Neural cell (in vitro differentiated cells): ENCODE measurements around the gene HSPA1A. TPM values are rescaled to one million over a fixed set of nuclear protein-coding genes. Genes with fewer than 3 reads are reported as not detected.
"Not testable (repeated sequence)": the region's sequence is repeated elsewhere in the genome, so short reads cannot be mapped to it uniquely, and the experiment has no call there.

ENCODE experiments used
- H2AFZ ChIP-seq: fragments of 200-600, 300-800 bp; sonication (generic), shearing (Covaris generic); 2 replicates; pipeline ENCODE4 v1.6.0; 2014; ENCODE audit warnings: low read depth, mild to moderate bottlenecking, antibody characterized with exemption, low read length, moderate library complexity
- H3F3A ChIP-seq: fragments of 200-600 bp; shearing (Covaris generic); 2 replicates; pipeline ENCODE4 v1.6.1; 2016; ENCODE audit warnings: mild to moderate bottlenecking, moderate library complexity, mixed read lengths, antibody characterized with exemption, low read length; ENCODE audit not compliant: insufficient read depth, poor library complexity, severe bottlenecking
- H3K27ac ChIP-seq: fragments of 200-600, 300-800 bp; sonication (generic), shearing (Covaris generic); 2 replicates; pipeline ENCODE4 v1.5.1; 2014; ENCODE audit warnings: mild to moderate bottlenecking, low read length, moderate library complexity
- H3K27me3 ChIP-seq: fragments of 300-800, 200-600 bp; sonication (generic), shearing (Covaris generic); 2 replicates; pipeline ENCODE4 v1.6.0; 2014; ENCODE audit warnings: mild to moderate bottlenecking, low read depth, low read length, moderate library complexity; ENCODE audit not compliant: insufficient read depth
- H3K36me3 ChIP-seq: fragments of 300-800, 200-600 bp; sonication (generic), shearing (Covaris generic); 2 replicates; pipeline ENCODE4 v1.5.1; 2014; ENCODE audit warnings: mild to moderate bottlenecking, antibody characterized with exemption, low read length, moderate library complexity; ENCODE audit not compliant: insufficient read depth
- H3K4me2 ChIP-seq: fragments of 300-800, 200-600 bp; sonication (generic), shearing (Covaris generic); 2 replicates; pipeline ENCODE4 v1.6.0; 2014; ENCODE audit warnings: mild to moderate bottlenecking, low read length
- H3K4me3 ChIP-seq: fragments of 300-800, 200-600 bp; sonication (generic), shearing (Covaris generic); 2 replicates; pipeline ENCODE4 v1.5.1; 2014; ENCODE audit warnings: mild to moderate bottlenecking, low read length, moderate library complexity
- H3K79me2 ChIP-seq: fragments of 200-600 bp; shearing (Covaris generic); replicated peaks from 2 replicates; pipeline ENCODE4 v1.6.0; 2014; ENCODE audit warnings: mild to moderate bottlenecking, low read length, moderate library complexity; ENCODE audit not compliant: insufficient read depth
- H3K9ac ChIP-seq: fragments of 300-800, 200-600 bp; sonication (generic), shearing (Covaris generic); 2 replicates; pipeline ENCODE4 v1.6.1; 2016; ENCODE audit warnings: mild to moderate bottlenecking, low read length, mixed read lengths
- H3K9me2 ChIP-seq: fragments of 200-600 bp; shearing (Covaris generic); 2 replicates; pipeline ENCODE4 v1.6.1; 2016; ENCODE audit warnings: mild to moderate bottlenecking, low read length, mixed read lengths; ENCODE audit not compliant: insufficient read depth
- H3K9me3 ChIP-seq: fragments of 200-600, 300-800 bp; sonication (generic), shearing (Covaris generic); 2 replicates; pipeline ENCODE4 v1.6.1; 2016; ENCODE audit warnings: mild to moderate bottlenecking, mixed run types, low read length, moderate library complexity, mixed read lengths
- H4K20me1 ChIP-seq: fragments of 200-600 bp; shearing (Covaris generic); 2 replicates; pipeline ENCODE4 v1.6.1; 2016; ENCODE audit warnings: mild to moderate bottlenecking, mixed run types; ENCODE audit not compliant: insufficient read depth
- CTCF ChIP-seq: fragments of 450-650 bp; IDR thresholded peaks from 2 replicates; pipeline ENCODE4 v1.5.1; 2014; ENCODE audit warnings: antibody characterized with exemption, mild to moderate bottlenecking, moderate library complexity; ENCODE audit not compliant: poor library complexity, severe bottlenecking
- EP300 ChIP-seq: fragments of 450-650 bp; conservative IDR thresholded peaks from 2 replicates; pipeline ENCODE4 v1.6.1; 2014; ENCODE audit warnings: antibody characterized with exemption, mild to moderate bottlenecking, moderate library complexity; ENCODE audit not compliant: poor library complexity, severe bottlenecking
- EZH2 ChIP-seq: fragments of 200-600, 300-800 bp; shearing (Covaris generic), sonication (generic); IDR thresholded peaks from 2 replicates; pipeline ENCODE4 v1.6.1; 2014; ENCODE audit warnings: antibody characterized with exemption, low read length, borderline replicate concordance, mild to moderate bottlenecking; ENCODE audit not compliant: insufficient read depth, poor library complexity, severe bottlenecking
- MXI1 ChIP-seq: fragments of 450-650 bp; conservative IDR thresholded peaks from 2 replicates; pipeline ENCODE4 v1.6.1; 2014; ENCODE audit warnings: antibody characterized with exemption, mild to moderate bottlenecking; ENCODE audit not compliant: poor library complexity, severe bottlenecking
- POLR2AphosphoS5 ChIP-seq: IDR thresholded peaks from 2 replicates; pipeline ENCODE4 v1.6.1; 2012
- RAD21 ChIP-seq: fragments of 450-650 bp; conservative IDR thresholded peaks from 2 replicates; pipeline ENCODE4 v1.6.1; 2014; ENCODE audit warnings: antibody characterized with exemption, mild to moderate bottlenecking, moderate library complexity
- REST ChIP-seq: IDR thresholded peaks from 2 replicates; pipeline ENCODE4 v1.6.1; 2012; ENCODE audit warnings: borderline replicate concordance
- SMC3 ChIP-seq: fragments of 450-650 bp; conservative IDR thresholded peaks from 2 replicates; pipeline ENCODE4 v1.6.1; 2014; ENCODE audit warnings: antibody characterized with exemption, mild to moderate bottlenecking, moderate library complexity; ENCODE audit not compliant: poor library complexity
- TAF1 ChIP-seq: IDR thresholded peaks from 2 replicates; pipeline ENCODE4 v1.6.1; 2012; ENCODE audit warnings: low read depth
- polyA plus RNA-seq: library from polyadenylated mRNA; depleted of rRNA; stranded (reverse); fragments of >200 nt; gene quantifications from 2 replicates; pipeline ENCODE4 v1.2.3, GENCODE V29; 2014

Gene HSPA1A
- polyA plus RNA-seq, 1 donor from 2014 or later: 50.9 TPM

- Histone ChIP-seq H3K79me2 (peaks cover 18% of the 10 kb centered on the region), H3K9ac (no peak overlapping the region), H3K4me2 (no peak overlapping the region), H3F3A (no peaks in the 10 kb centered on the region), H3K4me3 (no peak overlapping the region), H3K27me3 (no peaks in the 10 kb centered on the region), H3K9me3 (no peaks in the 10 kb centered on the region), H3K36me3 (no peaks in the 10 kb centered on the region), H3K27ac (no peak overlapping the region), H4K20me1 (no peaks in the 10 kb centered on the region), H2AFZ (no peak overlapping the region), H3K9me2 (no peaks in the 10 kb centered on the region)
- TF ChIP-seq RAD21 (no peak), MXI1 (no peak), TAF1 (no peak), EP300 (no peak), EZH2 (no peak), POLR2AphosphoS5 (no peak), REST (no peak), CTCF (no peak), SMC3 (no peak)
These were observed 23.3 kb upstream of the HSPA1A start for GRCh38 chr6:31792090-31792374.

DNA sequence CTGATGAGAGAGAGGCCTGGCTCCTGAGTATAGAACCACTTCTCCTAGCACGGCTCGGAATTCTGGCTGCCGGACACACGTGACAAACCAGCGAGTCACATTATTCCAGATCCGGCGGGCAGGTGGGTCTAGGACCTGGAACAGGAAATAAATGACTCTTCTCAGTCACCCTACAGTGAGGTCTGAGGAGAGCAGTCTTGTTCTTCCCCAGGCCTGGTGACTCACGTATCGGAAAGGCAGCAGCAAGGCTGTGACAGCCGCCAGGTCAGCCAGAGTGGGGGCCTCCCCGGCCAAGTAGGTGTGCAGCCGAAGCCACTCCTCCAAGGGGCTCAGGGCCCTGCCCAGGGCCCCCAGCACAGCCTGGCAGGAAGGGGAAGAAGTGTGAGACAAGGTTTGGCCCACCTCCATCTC is 22.6 kb upstream of the HSPA1A start:
- H3K9me2 ChIP-seq: no peaks in the 10 kb centered on the region
- TF ChIP-seq CTCF: no peak
- TF ChIP-seq MXI1: no peak
- TF ChIP-seq TAF1: no peak
- TF ChIP-seq EZH2: no peak
- TF ChIP-seq REST: no peak
- no peak for TF ChIP-seq SMC3
- TF ChIP-seq RAD21: no peak
- TF ChIP-seq EP300: no peak
- TF ChIP-seq POLR2AphosphoS5: no peak
- H3K9me3 ChIP-seq: no peaks in the 10 kb centered on the region
- H3K4me2 ChIP-seq: no peak overlapping the region
- H3K9ac ChIP-seq: no peak overlapping the region
- no peak overlapping the region for H3K4me3 ChIP-seq
- no peaks in the 10 kb centered on the region for H4K20me1 ChIP-seq
- peaks cover 18% of the 10 kb centered on the region for H3K79me2 ChIP-seq
- H3K36me3 ChIP-seq: no peaks in the 10 kb centered on the region
- H3F3A ChIP-seq: no peaks in the 10 kb centered on the region
- no peaks in the 10 kb centered on the region for H3K27me3 ChIP-seq
- no peak overlapping the region for H2AFZ ChIP-seq
- no peak overlapping the region for H3K27ac ChIP-seq

DNA sequence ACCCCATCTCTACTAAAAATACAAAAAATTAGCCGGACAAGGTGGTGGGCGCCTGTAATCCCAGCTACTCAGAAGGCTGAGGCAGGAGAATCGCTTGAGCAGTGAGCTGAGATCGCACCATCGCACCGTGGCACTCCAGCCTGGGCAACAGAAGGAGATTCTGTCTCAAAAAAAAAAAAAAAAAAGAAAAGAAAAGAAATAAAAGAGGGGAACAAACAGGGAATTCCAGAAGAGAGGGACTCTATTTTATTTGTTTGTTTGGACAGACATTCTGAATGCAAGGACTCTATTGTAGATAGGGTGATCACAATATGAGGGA is 21.5 kb upstream of the HSPA1A start:
- H3K27ac ChIP-seq, H3K9me2 ChIP-seq, H3F3A ChIP-seq, H3K27me3 ChIP-seq, H3K36me3 ChIP-seq, H2AFZ ChIP-seq, H3K9me3 ChIP-seq, H4K20me1 ChIP-seq: not testable (repeated sequence)
- Histone ChIP-seq H3K9ac (peak overlapping the region; percentile 89), H3K79me2 (peaks cover 18% of the 10 kb centered on the region), H3K4me2 (peak overlapping the region; percentile 100), H3K4me3 (peak overlapping the region; percentile 100)
